Measurements from ENCODE around the gene ANXA2R. TPM values are rescaled to one million over a fixed set of nuclear protein-coding genes. Genes with fewer than 3 reads are reported as not detected.

The ANXA2R gene
- total and polyA plus RNA-seq, 2 of the 4 experiments (the other 2 are of a cell fraction): 1.3 to 3.6 TPM

GRCh38 chr5:43039152-43039470 is 1.0 kb downstream of the ANXA2R start:
- Histone ChIP-seq H4K91ac (ENCODE audit: insufficient read depth, low read depth, low read length) (peak overlapping the region; percentile 70; the same call in 1 of the 2 replicates), H3K36me3 (ENCODE audit: control insufficient read depth, insufficient read depth, low read length) (no peaks in the 10 kb centered on the region), H3K9me1 (ENCODE audit: insufficient read depth, low read length) (0 out of 2 replicates have a peak, but pooled peaks cover 3% of the 10 kb centered on the region), H4K8ac (ENCODE audit: low read depth in 2 of 2, low read length in 2 of 2) (peak overlapping the region in 1 of 2 experiments; percentile 79; a peak in 2 of 4 replicates), H3K4me3 (ENCODE audit: insufficient read depth, low read depth, low read length) (peak overlapping the region; percentile 95), H3K56ac (ENCODE audit: extremely low read depth, insufficient read depth, low read length) (peak overlapping the region; percentile 82), H3K79me1 (ENCODE audit: low read depth in 1 of 2, low read length in 2 of 2) (peaks cover 8 to 46% of the 10 kb centered on the region in 2 experiments; a peak in 3 of 4 replicates), H3K4ac (ENCODE audit: low read depth, low read length) (peak overlapping the region; percentile 90), H4K5ac (ENCODE audit: low read depth, low read length) (no peak overlapping the region; the same call in 1 of the 2 replicates), H2BK15ac (ENCODE audit: low read depth, low read length) (0 out of 3 replicates have a peak overlapping the region, but pooled peaks have one; percentile 40), H2AFZ (replicated peaks; ENCODE audit: low read length, poor library complexity) (peak overlapping the region; percentile 83), H3K14ac (replicated peaks; ENCODE audit: low read depth, low read length) (peak overlapping the region; percentile 71; the same call in 1 of the 2 replicates), H3K18ac (ENCODE audit: low read depth, low read length) (peak overlapping the region; percentile 47), H2BK5ac (ENCODE audit: low read depth, low read length, poor library complexity, severe bottlenecking) (peak overlapping the region; percentile 84), H2BK20ac (ENCODE audit: low read depth, low read length) (peak overlapping the region; percentile 44; the same call in 1 of the 2 replicates), H3K27ac (ENCODE audit: insufficient read depth, low read length) (peak overlapping the region; percentile 88), H3K27me3 (ENCODE audit: control insufficient read depth, insufficient read depth, low read length) (no peaks in the 10 kb centered on the region), H2AK9ac (replicated peaks; ENCODE audit: low read depth, low read length, poor library complexity) (peak overlapping the region; percentile 88), H3K9ac (ENCODE audit: low read depth, low read length) (peak overlapping the region; percentile 81), H3K9me3 (ENCODE audit: control insufficient read depth, insufficient read depth, low read length) (no peaks in the 10 kb centered on the region), H3K23ac (ENCODE audit: low read depth, low read length) (peak overlapping the region; percentile 66), H2AK5ac (ENCODE audit: low read depth, low read length) (no peak overlapping the region), H3K4me1 (ENCODE audit: control insufficient read depth, insufficient read depth, low read length) (peaks cover 8% of the 10 kb centered on the region), H2BK120ac (ENCODE audit: low read depth, low read length) (peak overlapping the region; percentile 46), H3K4me2 (ENCODE audit: low read depth, low read length) (peak overlapping the region; percentile 84), H4K20me1 (ENCODE audit: insufficient read depth, low read length) (0 out of 2 replicates have a peak, but pooled peaks cover under 1% of the 10 kb centered on the region)
- intact Hi-C loops (cut with micrococcal nuclease): no loop called here
- no CpG with 5 or more reads among the region's 6 CpGs for WGBS, 2 experiments (ENCODE audit: extremely low coverage in 2 of 2, insufficient read length in 1 of 2)
- TF ChIP-seq MAFK (IDR thresholded peaks at IDR 0.05; ENCODE audit: low read depth, low read length) (no peak), CEBPB (IDR thresholded peaks at IDR 0.05; ENCODE audit: low read depth, low read length) (no peak), MAZ (IDR thresholded peaks at IDR 0.05; ENCODE audit: borderline replicate concordance, low read depth, low read length) (no peak), MXI1 (IDR thresholded peaks at IDR 0.05; ENCODE audit: borderline replicate concordance, low read depth, low read length) (no peak), CTCF (conservative IDR thresholded peaks at IDR 0.05; ENCODE audit: low read depth, low read length) (no peak), SMC3 (IDR thresholded peaks at IDR 0.05; ENCODE audit: low read depth, low read length) (no peak), POLR2A (IDR thresholded peaks at IDR 0.05; ENCODE audit: low read depth, low read length) (no peak), CHD1 (IDR thresholded peaks at IDR 0.05; ENCODE audit: low read depth, low read length) (no peak), NFE2L2 (IDR thresholded peaks at IDR 0.05; ENCODE audit: low read depth, low read length) (no peak), RAD21 (IDR thresholded peaks at IDR 0.05; ENCODE audit: low read length) (no peak), ELK1 (IDR thresholded peaks at IDR 0.05; ENCODE audit: borderline replicate concordance, low read depth, low read length) (no peak), RCOR1 (IDR thresholded peaks at IDR 0.05; ENCODE audit: insufficient replicate concordance, low read length) (no peak), RFX5 (IDR thresholded peaks at IDR 0.05; ENCODE audit: low read depth, low read length) (no peak), BHLHE40 (IDR thresholded peaks at IDR 0.05; ENCODE audit: low read depth, low read length) (no peak), FOS (IDR thresholded peaks at IDR 0.05; ENCODE audit: low read depth, low read length) (no peak), USF2 (IDR thresholded peaks at IDR 0.05; ENCODE audit: low read depth, low read length) (no peak)
- ChIA-PET POLR2A (ENCODE audit: unreplicated experiment) (interaction anchor here (1.9 kb wide), 1 partner anchor 45 kb away, joined by 5 read pairs; no protein-coding TSS in a partner anchor), CTCF (interaction anchor here (1.0 to 3.7 kb wide), 3 partner anchors 46 to 127 kb away, joined by 4 to 12 read pairs (median 5); no protein-coding TSS in a partner anchor)
- ATAC-seq (ENCODE audit: low read depth) (no peak), DNase-seq (no peak)
- no TSS peak for BruUV-seq (replicated peaks)
- dilution Hi-C loops (cut with HindIII; ENCODE audit: low sequenced_read_pairs, unreplicated experiment): no loop called here
- in situ Hi-C loops (cut with MboI; ENCODE audit: low sequenced_read_pairs): no loop called here
